ENCODE measurements around the gene TMEM151B. TPM values are rescaled to one million over a fixed set of nuclear protein-coding genes. Genes with fewer than 3 reads are reported as not detected.
A peak's percentile ranks its signal among the peaks of the same experiment; 100 is the strongest.

TMEM151B gene
- total RNA-seq, 6 donors from 2014 or later, result not detected

DNA sequence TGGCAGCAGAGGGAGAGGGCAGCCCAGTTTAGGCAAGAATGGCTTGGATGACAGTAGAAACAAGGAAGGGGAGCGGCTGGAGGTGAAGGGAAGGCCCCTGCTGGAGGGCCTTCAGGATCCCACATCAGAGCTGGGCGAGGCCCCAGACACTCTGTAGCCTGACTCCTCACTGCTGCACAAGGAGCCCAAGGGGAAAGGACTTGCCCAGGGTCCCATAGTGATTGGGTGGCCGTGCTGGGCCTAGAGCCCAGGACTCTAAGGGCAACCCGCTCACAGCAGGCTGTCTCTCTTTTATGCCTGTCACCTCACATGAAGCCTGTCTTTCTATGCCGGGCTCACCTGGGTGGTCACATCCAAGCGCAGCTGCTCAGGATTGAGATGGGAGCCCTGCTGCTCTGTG, 33.6 kb downstream of the TMEM151B start:
- DNase-seq (no peak), ATAC-seq (ENCODE audit: low FRiP score in 2 of 2) (no peak)
- peaks cover 14 to 87% (median 72%) of the 10 kb centered on the region in 4 donors for H3K36me3 ChIP-seq
- H3K27ac ChIP-seq, result no peak overlapping the region
- H3K4me3 ChIP-seq, result no peak overlapping the region
- 96 to 98% methylated on average over 4 to 6 of the region's 6 CpGs for WGBS, 2 donors
- TF ChIP-seq, protein P1, sequence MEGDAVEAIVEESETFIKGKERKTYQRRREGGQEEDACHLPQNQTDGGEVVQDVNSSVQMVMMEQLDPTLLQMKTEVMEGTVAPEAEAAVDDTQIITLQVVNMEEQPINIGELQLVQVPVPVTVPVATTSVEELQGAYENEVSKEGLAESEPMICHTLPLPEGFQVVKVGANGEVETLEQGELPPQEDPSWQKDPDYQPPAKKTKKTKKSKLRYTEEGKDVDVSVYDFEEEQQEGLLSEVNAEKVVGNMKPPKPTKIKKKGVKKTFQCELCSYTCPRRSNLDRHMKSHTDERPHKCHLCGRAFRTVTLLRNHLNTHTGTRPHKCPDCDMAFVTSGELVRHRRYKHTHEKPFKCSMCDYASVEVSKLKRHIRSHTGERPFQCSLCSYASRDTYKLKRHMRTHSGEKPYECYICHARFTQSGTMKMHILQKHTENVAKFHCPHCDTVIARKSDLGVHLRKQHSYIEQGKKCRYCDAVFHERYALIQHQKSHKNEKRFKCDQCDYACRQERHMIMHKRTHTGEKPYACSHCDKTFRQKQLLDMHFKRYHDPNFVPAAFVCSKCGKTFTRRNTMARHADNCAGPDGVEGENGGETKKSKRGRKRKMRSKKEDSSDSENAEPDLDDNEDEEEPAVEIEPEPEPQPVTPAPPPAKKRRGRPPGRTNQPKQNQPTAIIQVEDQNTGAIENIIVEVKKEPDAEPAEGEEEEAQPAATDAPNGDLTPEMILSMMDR (IDR thresholded peaks at IDR 0.05), result no peak
- TF ChIP-seq EP300 (IDR thresholded peaks at IDR 0.05) (no peak), POLR2AphosphoS5 (IDR thresholded peaks at IDR 0.05) (no peak), POLR2A (IDR thresholded peaks at IDR 0.05) (no peak)
- no peaks in the 10 kb centered on the region for H3K27me3 ChIP-seq
- no peaks in the 10 kb centered on the region for H3K9me3 ChIP-seq
- H3K4me1 ChIP-seq, result no peaks in the 10 kb centered on the region

- DNase-seq, result peak in 1 of 2 donors; percentile 34
- Histone ChIP-seq H3K27ac (no peak overlapping the region), H3K4me1 (no peaks in the 10 kb centered on the region), H3K36me3 (peaks cover 14 to 94% (median 78%) of the 10 kb centered on the region in 4 donors), H3K9me3 (no peaks in the 10 kb centered on the region), H3K4me3 (no peak overlapping the region), H3K27me3 (no peaks in the 10 kb centered on the region)
- TF ChIP-seq, protein P1 (IDR thresholded peaks at IDR 0.05), result peak; percentile 67 to 79 (median 74)
- TF ChIP-seq POLR2AphosphoS5 (IDR thresholded peaks at IDR 0.05) (no peak), EP300 (IDR thresholded peaks at IDR 0.05) (no peak), POLR2A (IDR thresholded peaks at IDR 0.05) (no peak)
- ATAC-seq (ENCODE audit: low FRiP score in 2 of 2), result peak in 1 of 2 donors; percentile 64
- 85 to 87% methylated on average over 13 to 21 of the region's 25 CpGs for WGBS, 2 donors
These were observed 34.3 kb downstream of the TMEM151B start for GRCh38 chr6:44304282-44305199.

DNA sequence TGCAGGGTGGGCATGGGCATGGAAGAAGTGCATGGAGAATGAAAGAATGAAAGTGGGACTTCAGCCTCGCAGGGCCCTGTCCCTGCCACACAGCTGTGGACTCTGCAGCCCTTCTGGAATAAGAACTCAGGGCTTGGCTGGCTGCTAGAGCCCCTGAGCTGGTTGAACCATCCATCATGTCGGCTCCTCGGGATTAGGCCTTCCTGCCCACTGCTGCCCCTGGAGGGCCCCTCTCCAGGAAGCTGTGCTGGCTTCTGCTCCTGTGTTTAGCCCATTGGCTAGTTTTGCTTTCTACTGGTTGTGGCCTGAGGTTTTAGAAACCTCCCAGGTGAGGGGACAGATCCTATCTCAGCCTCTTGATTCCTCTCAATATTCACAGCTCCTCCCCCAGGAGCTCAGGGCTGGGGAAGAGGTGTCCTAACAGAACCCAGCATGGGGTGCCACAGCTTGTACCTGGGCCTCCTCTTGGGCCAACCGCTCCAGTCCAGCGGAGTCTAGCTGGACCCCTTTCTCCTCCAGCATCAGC, 35.0 kb downstream of the TMEM151B start:
- Histone ChIP-seq H3K4me3 (no peak overlapping the region), H3K4me1 (no peaks in the 10 kb centered on the region), H3K36me3 (peaks cover 18 to 99% (median 82%) of the 10 kb centered on the region in 4 donors), H3K27ac (no peak overlapping the region), H3K27me3 (no peaks in the 10 kb centered on the region), H3K9me3 (no peaks in the 10 kb centered on the region)
- no peak for TF ChIP-seq POLR2AphosphoS5 (IDR thresholded peaks at IDR 0.05)
- TF ChIP-seq, protein P1 (IDR thresholded peaks at IDR 0.05), result no peak
- TF ChIP-seq EP300 (IDR thresholded peaks at IDR 0.05), result no peak
- TF ChIP-seq POLR2A (IDR thresholded peaks at IDR 0.05), result no peak
- DNase-seq (no peak), ATAC-seq (ENCODE audit: low FRiP score in 2 of 2) (no peak)
- 76 to 79% methylated on average over 5 of the region's 5 CpGs for WGBS, 2 donors

- no peak for TF ChIP-seq POLR2A (IDR thresholded peaks at IDR 0.05)
- no peak for TF ChIP-seq EP300 (IDR thresholded peaks at IDR 0.05)
- TF ChIP-seq POLR2AphosphoS5 (IDR thresholded peaks at IDR 0.05), result no peak
- TF ChIP-seq, protein P1 (IDR thresholded peaks at IDR 0.05), result no peak
- Histone ChIP-seq H3K4me3 (no peak overlapping the region), H3K27me3 (no peaks in the 10 kb centered on the region), H3K27ac (no peak overlapping the region), H3K9me3 (no peaks in the 10 kb centered on the region), H3K36me3 (peaks cover 20 to 95% (median 82%) of the 10 kb centered on the region in 4 donors), H3K4me1 (peaks cover 0 to 2% (median 1%) of the 10 kb centered on the region in 4 donors)
- WGBS, 2 donors, result 94 to 97% methylated on average over 7 to 8 of the region's 8 CpGs
- ATAC-seq (ENCODE audit: low FRiP score in 2 of 2) (no peak), DNase-seq (no peak)
These were observed 36.5 kb downstream of the TMEM151B start for GRCh38 chr6:44306710-44307109.

Measured in upper lobe of left lung (tissue), 6 donors.